Measurements from ENCODE around the gene MSANTD2. TPM values are rescaled to one million over a fixed set of nuclear protein-coding genes. Genes with fewer than 3 reads are reported as not detected.

The MSANTD2 gene
- total and polyA plus RNA-seq, 7 experiments from 2014 or later, result 3.8 to 29.5 (median 12.1) TPM

Other genes with a start within 250 kb of the MSANTD2 start
- not detected for gene OR8A1, start 230.4 kb downstream of the MSANTD2 start, total RNA-seq
- not detected for gene OR8A1, start 230.4 kb downstream of the MSANTD2 start, polyA plus RNA-seq
- not detected for gene PANX3, start 189.0 kb downstream of the MSANTD2 start, total RNA-seq
- gene PANX3, start 189.0 kb downstream of the MSANTD2 start, polyA plus RNA-seq, result not detected
- 10 to 100 TPM; 35.5 to 78.6 (median 63.9) TPM for gene TBRG1, start 177.5 kb downstream of the MSANTD2 start, total RNA-seq
- 10 to 100 TPM; 32.4 to 38.4 TPM for gene TBRG1, start 177.5 kb downstream of the MSANTD2 start, polyA plus RNA-seq
- 10 to 100 TPM in 3 of 5 experiments, 1 to 10 TPM in 2; 6.2 to 11.3 (median 10.4) TPM for gene SIAE, start 126.7 kb downstream of the MSANTD2 start, total RNA-seq
- gene SIAE, start 126.7 kb downstream of the MSANTD2 start, polyA plus RNA-seq, result 1 to 10 TPM; 2.7 to 6.5 TPM
- 1 to 10 TPM in 4 of 5 experiments, under 1 TPM in 1; 1.00 to 1.1 (median 1.0) TPM for gene SPA17, start 126.5 kb downstream of the MSANTD2 start, total RNA-seq
- gene SPA17, start 126.5 kb downstream of the MSANTD2 start, polyA plus RNA-seq, result 1 to 10 TPM; 1.7 to 2.3 TPM
- 10 to 100 TPM in 1 of 5 experiments, 1 to 10 TPM in 4; 1.2 to 48.7 (median 4.9) TPM for gene NRGN, start 60.5 kb downstream of the MSANTD2 start, total RNA-seq
- not detected for gene NRGN, start 60.5 kb downstream of the MSANTD2 start, polyA plus RNA-seq
- gene VSIG2, start 48.2 kb downstream of the MSANTD2 start, total RNA-seq, result 1 to 10 TPM in 2 of 5 experiments, under 1 TPM in 3; 0.19 to 1.7 (median 0.85) TPM
- gene VSIG2, start 48.2 kb downstream of the MSANTD2 start, polyA plus RNA-seq, result under 1 TPM in 1 of 2 donors, not detected in 1; 0.32 TPM
- gene ESAM, start 38.1 kb downstream of the MSANTD2 start, total RNA-seq, result 1 to 10 TPM in 4 of 5 experiments, under 1 TPM in 1; 0.39 to 3.4 (median 1.7) TPM
- gene ESAM, start 38.1 kb downstream of the MSANTD2 start, polyA plus RNA-seq, result 1 to 10 TPM; 1.9 to 4.1 TPM
- 10 to 100 TPM in 4 of 5 experiments, 1 to 10 TPM in 1; 8.1 to 51.3 (median 38.0) TPM for gene ROBO3, start 65.0 kb upstream of the MSANTD2 start, total RNA-seq
- gene ROBO3, start 65.0 kb upstream of the MSANTD2 start, polyA plus RNA-seq, result 1 to 10 TPM; 3.6 to 8.5 TPM
- gene ROBO4, start 97.5 kb upstream of the MSANTD2 start, total RNA-seq, result under 1 TPM in 2 of 5 experiments, not detected in 3; 0.19 to 0.29 TPM
- under 1 TPM in 1 of 2 donors, not detected in 1; 0.04 TPM for gene ROBO4, start 97.5 kb upstream of the MSANTD2 start, polyA plus RNA-seq
- not detected for gene HEPN1, start 118.8 kb upstream of the MSANTD2 start, total RNA-seq
- not detected for gene HEPN1, start 118.8 kb upstream of the MSANTD2 start, polyA plus RNA-seq
- not detected for gene HEPACAM, start 135.6 kb upstream of the MSANTD2 start, total RNA-seq
- gene HEPACAM, start 135.6 kb upstream of the MSANTD2 start, polyA plus RNA-seq, result not detected
- 1 to 10 TPM; 1.6 to 4.7 (median 2.7) TPM for gene CCDC15, start 153.8 kb upstream of the MSANTD2 start, total RNA-seq
- gene CCDC15, start 153.8 kb upstream of the MSANTD2 start, polyA plus RNA-seq, result 1 to 10 TPM; 1.5 to 1.6 TPM